K562 (cell line): ENCODE measurements around the gene RBM20. TPM values are rescaled to one million over a fixed set of nuclear protein-coding genes. Genes with fewer than 3 reads are reported as not detected.

Experiments used
- ATAC-seq: fragments of 200-7000 bp; cut with Tn5 transposase; 3 replicates; pipeline ENCODE4 v1.9.1; 2020; ENCODE audit warnings: moderate library complexity
- BruUV-seq: library from RNA; stranded (reverse); fragments of 400-500 nt; replicated peaks from 2 replicates; lab custom pipeline; 2021; lab: Mats Ljungman, UMichigan
- CTCF ChIA-PET: fragments of 300-600 bp; formaldehyde crosslinking; extraction: SDS; loops from one replicate; lab custom pipeline; 2021; ENCODE audit warnings: low intra/inter-chr PET ratio; lab: Yijun Ruan, JAX
- POLR2A ChIA-PET: fragments of 300-600, 350-650 bp; sonication (Branson Sonifier 250); formaldehyde crosslinking; extraction: SDS; loops from one replicate; lab custom pipeline; 2021; ENCODE audit warnings: antibody characterized with exemption, inconsistent platforms; lab: Yijun Ruan, JAX
- DNase-seq, 4 experiments: peaks; one replicate each; pipeline versions ENCODE4 v3.0.0 to v3.0.0-alpha.2; 2011 to 2018; ENCODE audit warnings: low spot score in 3 of 4, mixed read lengths in 3 of 4; ENCODE audit errors: extremely low read depth in 1 of 4
- FAIRE-seq: peaks from 2 replicates; lab custom pipeline; 2011; peaks lifted over from hg19 to GRCh38; lab: Jason Lieb, UNC
- H2AFZ ChIP-seq: 2 replicates; pipeline ENCODE4 v1.6.0; 2011; ENCODE audit warnings: low read depth, low read length, control low read depth, inconsistent platforms
- H3K27ac ChIP-seq: fragments of 200-600 bp; 3 replicates; pipeline ENCODE4 v1.8.0; 2011; ENCODE audit warnings: low read depth, mild to moderate bottlenecking, control low read depth, inconsistent platforms, low read length, moderate library complexity, mixed read lengths; ENCODE audit errors: extremely low read depth
- H3K27me3 ChIP-seq, 2 experiments: fragments of 300-600 bp in 1 of 2; 2 replicates in 1 of 2; 3 replicates in 1 of 2; pipeline versions ENCODE4 v1.6.0 to v1.8.0; 2011; ENCODE audit warnings: inconsistent platforms in 2 of 2, low read length in 2 of 2, mild to moderate bottlenecking in 1 of 2, mixed read lengths in 1 of 2, moderate library complexity in 1 of 2; ENCODE audit not compliant: control insufficient read depth in 2 of 2, insufficient read depth in 2 of 2
- H3K36me3 ChIP-seq: fragments of 300-600 bp; 3 replicates; pipeline ENCODE4 v1.8.0; 2011; ENCODE audit warnings: mild to moderate bottlenecking, low read length, inconsistent platforms; ENCODE audit not compliant: control insufficient read depth, insufficient read depth
- H3K4me1 ChIP-seq, 2 experiments: fragments of 200-600 bp in 1 of 2; replicated peaks in 1 of 2; 2 replicates in 1 of 2; 3 replicates in 1 of 2; pipeline versions ENCODE4 v1.5.1 to v1.8.0; 2011; ENCODE audit warnings: inconsistent platforms in 2 of 2, low read length in 2 of 2, mild to moderate bottlenecking in 1 of 2, mixed read lengths in 1 of 2, moderate library complexity in 1 of 2; ENCODE audit not compliant: control insufficient read depth in 2 of 2, insufficient read depth in 2 of 2
- H3K4me2 ChIP-seq: 2 replicates; pipeline ENCODE4 v1.6.1; 2011; ENCODE audit warnings: low read length, control low read depth, inconsistent platforms, mixed read lengths; ENCODE audit not compliant: insufficient read depth
- H3K4me3 ChIP-seq: fragments of 200-600 bp; sonication (generic), shearing (Covaris generic); 2 replicates; pipeline ENCODE4 v1.5.1; 2016; ENCODE audit warnings: control low read depth, inconsistent platforms
- H3K79me2 ChIP-seq: fragments of 200-600 bp; 3 replicates; pipeline ENCODE4 v1.8.0; 2011; ENCODE audit warnings: low read length, inconsistent platforms; ENCODE audit not compliant: control insufficient read depth, insufficient read depth
- H3K9ac ChIP-seq, 2 experiments: 2 replicates each; pipeline versions ENCODE4 v1.6.0 to v1.6.1; 2011; ENCODE audit warnings: low read depth in 2 of 2, low read length in 2 of 2, control low read depth in 1 of 2, inconsistent platforms in 1 of 2, mild to moderate bottlenecking in 1 of 2, mixed read lengths in 1 of 2; ENCODE audit not compliant: insufficient read depth in 1 of 2
- H3K9me1 ChIP-seq: one replicate; pipeline ENCODE4 v1.6.0; 2011; ENCODE audit warnings: inconsistent platforms, mild to moderate bottlenecking, low read length, moderate library complexity; ENCODE audit not compliant: control insufficient read depth, insufficient read depth
- H3K9me3 ChIP-seq: replicated peaks from 2 replicates; pipeline ENCODE4 v1.5.1; 2011; ENCODE audit warnings: low read depth, low read length, inconsistent platforms; ENCODE audit not compliant: control insufficient read depth, insufficient read depth
- H4K20me1 ChIP-seq: replicated peaks from 2 replicates; pipeline ENCODE4 v1.6.1; 2011; ENCODE audit warnings: low read length, inconsistent platforms, mixed read lengths; ENCODE audit not compliant: control insufficient read depth, insufficient read depth
- CREM ChIP-seq: IDR thresholded peaks from 2 replicates; pipeline ENCODE4 v1.6.1; 2014; ENCODE audit warnings: antibody characterized with exemption, low read depth
- FOXJ3 ChIP-seq: sonication (generic); formaldehyde crosslinking; IDR thresholded peaks from 2 replicates; pipeline ENCODE4 v1.4.0; 2020; ENCODE audit warnings: mild to moderate bottlenecking, missing genetic modification reagents
- HMG20A ChIP-seq: fragments of 450-650 bp; formaldehyde crosslinking; conservative IDR thresholded peaks from 2 replicates; pipeline ENCODE4 v1.4.0; 2020; ENCODE audit warnings: mild to moderate bottlenecking, mixed read lengths
- MAFG ChIP-seq: fragments of 450-650 bp; conservative IDR thresholded peaks from 2 replicates; pipeline ENCODE4 v1.6.1; 2016; ENCODE audit warnings: missing genetic modification characterization, missing compliant biosample characterization
- MYC ChIP-seq, 2 experiments: fragments of 250-450 bp in 1 of 2; sonication (Bioruptor Pico) in 1 of 2; IDR thresholded peaks; 2 replicates each; pipeline versions ENCODE4 v1.5.1 to v1.6.1; 2012 to 2021; ENCODE audit warnings: low read depth in 2 of 2, borderline replicate concordance in 1 of 2, improper control_type of control experiment in 1 of 2, low read length in 1 of 2, mild to moderate bottlenecking in 1 of 2, moderate library complexity in 1 of 2
- POLR3G ChIP-seq: IDR thresholded peaks from 2 replicates; pipeline ENCODE4 v1.6.1; 2011; ENCODE audit not compliant: insufficient read length, insufficient replicate concordance; ENCODE audit errors: extremely low read depth
- ZNF232 ChIP-seq: sonication (generic); formaldehyde crosslinking; IDR thresholded peaks from 2 replicates; pipeline ENCODE4 v1.8.0; 2022; ENCODE audit warnings: mild to moderate bottlenecking, missing genetic modification reagents
- ZNF384 ChIP-seq: IDR thresholded peaks from 2 replicates; pipeline ENCODE4 v1.6.1; 2012; ENCODE audit warnings: low read depth, low read length, improper control_type of control experiment
- ZNF445 ChIP-seq: fragments of 250-450 bp; sonication (Bioruptor Pico); IDR thresholded peaks from 2 replicates; pipeline ENCODE4 v1.4.0; 2020; ENCODE audit warnings: low read depth, mild to moderate bottlenecking, moderate library complexity
- ZNF717 ChIP-seq: fragments of 250-450 bp; sonication (Bioruptor Pico); IDR thresholded peaks from 2 replicates; pipeline ENCODE4 v1.5.0; 2021
- WGBS: fragments of 100-300 bp; shearing (Covaris generic); methylation state at CpG from one replicate; pipeline ENCODE4 v1.1.6; 2016; ENCODE audit warnings: low coverage, mixed read lengths; ENCODE audit not compliant: insufficient coverage; ENCODE audit errors: missing lambda C conversion rate; 5-methylcytosine and 5-hydroxymethylcytosine counted together
- in situ Hi-C: fragments of 300-500 bp; cut with MboI; formaldehyde crosslinking; loops from 4 replicates; pipeline ENCODE4 v1.15.0; 2018; ENCODE audit warnings: inconsistent platforms, mixed read lengths
- intact Hi-C: fragments of 100-400 bp; cut with micrococcal nuclease; formaldehyde crosslinking; loops from 2 replicates; pipeline ENCODE4 v1.14.2; 2022
- polyA plus RNA-seq, 8 experiments: library from polyadenylated mRNA; depleted of rRNA in 4 of 8; stranded (reverse) in 5 of 8; unstranded in 3 of 8; fragments of >200 nt; fragmentation: Nextera tagmentation in 2 of 8; fragmentation: Illumina TruSeq in 1 of 8; extraction: Ambion mirVana in 2 of 8; extraction: Trizol in 1 of 8; gene quantifications; 2 replicates each; pipeline versions ENCODE4 v1.2.1 to v1.2.3, GENCODE V29; 2011 to 2014; ENCODE audit warnings: inconsistent platforms in 1 of 8, missing spikeins in 1 of 8
- total RNA-seq, 7 experiments: library from RNA; depleted of rRNA in 6 of 7; stranded (reverse); fragments of >200 nt in 6 of 7; fragmentation: Illumina TruSeq in 2 of 7; extraction: Trizol in 2 of 7; gene quantifications; 2 replicates each; pipeline versions ENCODE4 v1.2.1 to v1.2.3, GENCODE V29; 2011 to 2021; ENCODE audit warnings: low replicate concordance in 1 of 7
- TF ChIP-seq, protein P1 (sequence below): fragments of 250-450 bp; sonication (Bioruptor Pico); IDR thresholded peaks from 2 replicates; pipeline ENCODE4 v1.5.0; 2021
- TF ChIP-seq, protein P2 (sequence below): fragments of 450-650 bp; IDR thresholded peaks from 2 replicates; pipeline ENCODE4 v1.6.1; 2017; ENCODE audit warnings: mild to moderate bottlenecking, moderate library complexity
- TF ChIP-seq, protein P3 (sequence below): fragments of 250-450 bp; sonication (Bioruptor Pico); IDR thresholded peaks from 2 replicates; pipeline ENCODE4 v1.8.0; 2022; ENCODE audit warnings: moderate library complexity, mild to moderate bottlenecking, inconsistent platforms
- TF ChIP-seq, protein P4 (sequence below): fragments of 450-650 bp; formaldehyde crosslinking; IDR thresholded peaks from 2 replicates; pipeline ENCODE4 v1.4.0; 2020; ENCODE audit warnings: mild to moderate bottlenecking, moderate library complexity

RBM20 gene
- total and polyA plus RNA-seq, 9 of the 15 experiments (the other 6 are each of a cell fraction or from before 2014, with no cell fraction given) = 0.63 to 5.7 (median 3.2) TPM

DNA sequence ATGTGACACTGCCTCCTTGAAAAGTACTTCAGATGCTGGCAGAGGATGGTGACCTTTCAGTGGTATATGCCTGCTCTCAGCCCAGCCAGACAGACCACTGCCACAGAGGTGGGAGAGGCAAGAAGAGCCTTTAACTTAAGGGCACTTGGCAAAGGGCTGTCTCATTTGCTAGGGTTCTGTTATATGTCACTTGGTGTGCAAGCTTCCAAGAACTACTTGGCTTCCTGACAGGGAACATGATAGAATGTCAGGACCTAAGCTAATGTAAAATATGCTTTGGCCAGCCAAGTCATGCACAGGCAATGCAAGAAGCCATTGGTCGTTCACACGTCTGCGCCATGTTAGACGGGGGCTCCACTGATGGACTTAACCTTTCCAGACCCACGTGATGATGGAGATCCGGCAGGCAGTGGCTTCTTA is 54.7 kb downstream of the RBM20 start:
- ChIA-PET CTCF (no interaction called here), POLR2A (interaction anchor here (0.6 kb wide), 1 partner anchor 1378 kb away, joined by 3 read pairs; no protein-coding TSS in a partner anchor)
- Histone ChIP-seq H3K9me3 (no peaks in the 10 kb centered on the region), H4K20me1 (no peaks in the 10 kb centered on the region), H3K4me3 (no peak overlapping the region), H3K4me1 (peaks cover 4 to 8% of the 10 kb centered on the region in 2 experiments; a peak in 4 of 5 replicates), H3K27ac (no peak overlapping the region), H3K9me1 (no peaks in the 10 kb centered on the region), H3K9ac (no peak overlapping the region), H3K79me2 (peaks cover 2% of the 10 kb centered on the region; the same call in 2 of the 3 replicates), H2AFZ (no peak overlapping the region), H3K36me3 (no peaks in the 10 kb centered on the region), H3K27me3 (no peaks in the 10 kb centered on the region), H3K4me2 (no peak overlapping the region)
- DNase-seq (no peak), FAIRE-seq (no peak), ATAC-seq (no peak)
- WGBS = 93% methylated on average over 6 of the region's 6 CpGs
- no peak for TF ChIP-seq ZNF232 (CRISPR knock-in tag)
- TF ChIP-seq FOXJ3 (CRISPR knock-in tag) = no peak
- no peak for TF ChIP-seq ZNF717 (CRISPR knock-in tag)
- TF ChIP-seq ZNF384 = no peak
- no peak for TF ChIP-seq MYC (IDR thresholded peaks at IDR 0.05; ENCODE audit: low read depth, low read length)
- TF ChIP-seq MYC (CRISPR knock-in tag; IDR thresholded peaks at IDR 0.05; ENCODE audit: borderline replicate concordance, low read depth) = no peak
- TF ChIP-seq, protein P1, sequence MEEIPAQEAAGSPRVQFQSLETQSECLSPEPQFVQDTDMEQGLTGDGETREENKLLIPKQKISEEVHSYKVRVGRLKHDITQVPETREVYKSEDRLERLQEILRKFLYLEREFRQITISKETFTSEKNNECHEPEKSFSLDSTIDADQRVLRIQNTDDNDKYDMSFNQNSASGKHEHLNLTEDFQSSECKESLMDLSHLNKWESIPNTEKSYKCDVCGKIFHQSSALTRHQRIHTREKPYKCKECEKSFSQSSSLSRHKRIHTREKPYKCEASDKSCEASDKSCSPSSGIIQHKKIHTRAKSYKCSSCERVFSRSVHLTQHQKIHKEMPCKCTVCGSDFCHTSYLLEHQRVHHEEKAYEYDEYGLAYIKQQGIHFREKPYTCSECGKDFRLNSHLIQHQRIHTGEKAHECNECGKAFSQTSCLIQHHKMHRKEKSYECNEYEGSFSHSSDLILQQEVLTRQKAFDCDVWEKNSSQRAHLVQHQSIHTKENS (CRISPR knock-in tag) = no peak
- no peak for TF ChIP-seq HMG20A (CRISPR knock-in tag)
- TF ChIP-seq, protein P2, sequence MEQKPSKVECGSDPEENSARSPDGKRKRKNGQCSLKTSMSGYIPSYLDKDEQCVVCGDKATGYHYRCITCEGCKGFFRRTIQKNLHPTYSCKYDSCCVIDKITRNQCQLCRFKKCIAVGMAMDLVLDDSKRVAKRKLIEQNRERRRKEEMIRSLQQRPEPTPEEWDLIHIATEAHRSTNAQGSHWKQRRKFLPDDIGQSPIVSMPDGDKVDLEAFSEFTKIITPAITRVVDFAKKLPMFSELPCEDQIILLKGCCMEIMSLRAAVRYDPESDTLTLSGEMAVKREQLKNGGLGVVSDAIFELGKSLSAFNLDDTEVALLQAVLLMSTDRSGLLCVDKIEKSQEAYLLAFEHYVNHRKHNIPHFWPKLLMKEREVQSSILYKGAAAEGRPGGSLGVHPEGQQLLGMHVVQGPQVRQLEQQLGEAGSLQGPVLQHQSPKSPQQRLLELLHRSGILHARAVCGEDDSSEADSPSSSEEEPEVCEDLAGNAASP = no peak
- no peak for TF ChIP-seq MAFG (tag)
- TF ChIP-seq POLR3G = no peak
- TF ChIP-seq, protein P3, sequence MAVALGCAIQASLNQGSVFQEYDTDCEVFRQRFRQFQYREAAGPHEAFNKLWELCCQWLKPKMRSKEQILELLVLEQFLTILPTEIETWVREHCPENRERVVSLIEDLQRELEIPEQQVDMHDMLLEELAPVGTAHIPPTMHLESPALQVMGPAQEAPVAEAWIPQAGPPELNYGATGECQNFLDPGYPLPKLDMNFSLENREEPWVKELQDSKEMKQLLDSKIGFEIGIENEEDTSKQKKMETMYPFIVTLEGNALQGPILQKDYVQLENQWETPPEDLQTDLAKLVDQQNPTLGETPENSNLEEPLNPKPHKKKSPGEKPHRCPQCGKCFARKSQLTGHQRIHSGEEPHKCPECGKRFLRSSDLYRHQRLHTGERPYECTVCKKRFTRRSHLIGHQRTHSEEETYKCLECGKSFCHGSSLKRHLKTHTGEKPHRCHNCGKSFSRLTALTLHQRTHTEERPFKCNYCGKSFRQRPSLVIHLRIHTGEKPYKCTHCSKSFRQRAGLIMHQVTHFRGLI (CRISPR knock-in tag) = no peak
- TF ChIP-seq, protein P4, sequence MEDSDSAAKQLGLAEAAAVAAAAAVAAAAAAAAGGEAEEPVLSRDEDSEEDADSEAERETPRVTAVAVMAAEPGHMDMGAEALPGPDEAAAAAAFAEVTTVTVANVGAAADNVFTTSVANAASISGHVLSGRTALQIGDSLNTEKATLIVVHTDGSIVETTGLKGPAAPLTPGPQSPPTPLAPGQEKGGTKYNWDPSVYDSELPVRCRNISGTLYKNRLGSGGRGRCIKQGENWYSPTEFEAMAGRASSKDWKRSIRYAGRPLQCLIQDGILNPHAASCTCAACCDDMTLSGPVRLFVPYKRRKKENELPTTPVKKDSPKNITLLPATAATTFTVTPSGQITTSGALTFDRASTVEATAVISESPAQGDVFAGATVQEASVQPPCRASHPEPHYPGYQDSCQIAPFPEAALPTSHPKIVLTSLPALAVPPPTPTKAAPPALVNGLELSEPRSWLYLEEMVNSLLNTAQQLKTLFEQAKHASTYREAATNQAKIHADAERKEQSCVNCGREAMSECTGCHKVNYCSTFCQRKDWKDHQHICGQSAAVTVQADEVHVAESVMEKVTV (CRISPR knock-in tag) = no peak
- no peak for TF ChIP-seq CREM
- no peak for TF ChIP-seq ZNF445 (CRISPR knock-in tag)
- in situ Hi-C loops = no loop called here
- no TSS peak for BruUV-seq
- intact Hi-C loops = no loop called here
